Neuron (in vitro differentiated cells): ENCODE results near the gene SPC24.
"Not testable (repeated sequence)": the region's sequence is repeated elsewhere in the genome, so short reads cannot be mapped to it uniquely, and the experiment has no call there.

ENCODE experiments used
- H2AFZ ChIP-seq: one replicate; pipeline ENCODE4 v1.6.1; 2013; ENCODE audit warnings: low read depth, mild to moderate bottlenecking, inconsistent platforms, low read length, moderate library complexity
- H3K27me3 ChIP-seq: one replicate; pipeline ENCODE4 v1.6.1; 2013; ENCODE audit warnings: low read length; ENCODE audit not compliant: insufficient read depth
- H3K36me3 ChIP-seq: one replicate; pipeline ENCODE4 v1.6.1; 2013; ENCODE audit warnings: low read length; ENCODE audit not compliant: insufficient read depth
- H3K4me1 ChIP-seq: one replicate; pipeline ENCODE4 v1.6.1; 2013; ENCODE audit warnings: low read length; ENCODE audit not compliant: insufficient read depth
- H3K4me3 ChIP-seq: 2 replicates; pipeline ENCODE4 v1.5.1; 2013; ENCODE audit warnings: mild to moderate bottlenecking, low read length, moderate library complexity
- H3K9me3 ChIP-seq: one replicate; pipeline ENCODE4 v1.6.1; 2013; ENCODE audit warnings: low read length

SPC24 gene

DNA sequence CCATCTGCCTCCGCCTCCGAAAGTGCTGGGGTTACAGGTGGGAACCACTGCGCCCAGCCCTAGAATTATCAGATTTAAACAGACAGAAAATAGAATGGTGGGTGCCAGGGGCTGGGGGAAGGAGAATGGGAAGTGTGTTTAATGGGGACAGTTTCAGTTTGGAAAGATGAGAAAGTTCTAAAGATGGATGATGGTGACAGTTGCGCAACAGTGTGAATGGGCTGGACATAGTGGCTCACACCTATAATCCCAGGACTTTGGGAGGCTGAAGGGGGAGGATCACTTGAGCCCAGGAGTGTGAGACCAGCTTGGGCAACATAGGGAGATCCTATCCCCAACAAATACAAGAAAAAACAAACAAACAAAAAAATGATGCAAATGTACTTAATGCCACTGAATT lies 25.9 kb upstream of the SPC24 start:
- Histone ChIP-seq H3K4me3 (no peak overlapping the region), H3K36me3 (peaks cover 11% of the 10 kb centered on the region), H3K27me3 (no peaks in the 10 kb centered on the region)

DNA sequence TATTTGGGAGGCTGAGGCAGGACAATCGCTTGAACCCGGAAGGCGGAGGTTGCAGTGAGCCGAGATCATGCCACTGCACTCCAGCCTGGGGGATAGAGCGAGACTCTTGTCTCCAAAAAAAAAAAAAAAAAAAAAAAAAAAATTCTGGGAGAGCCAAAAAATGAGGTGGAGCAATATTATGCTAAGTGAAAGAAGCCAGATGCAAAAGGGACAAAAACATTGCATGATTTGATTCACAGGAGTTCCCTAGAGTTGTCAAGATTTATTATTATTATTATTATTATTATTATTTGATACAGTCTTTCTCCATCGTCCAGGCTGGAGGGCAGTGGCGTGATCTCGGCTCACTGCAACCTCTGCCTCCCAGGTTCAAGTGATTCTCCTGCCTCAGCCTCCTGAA lies 25.4 kb upstream of the SPC24 start:
- not testable (repeated sequence) for H2AFZ ChIP-seq, H3K4me1 ChIP-seq, H3K9me3 ChIP-seq, H3K27me3 ChIP-seq, H3K4me3 ChIP-seq
- H3K36me3 ChIP-seq: peaks cover 12% of the 10 kb centered on the region

More for the DNA sequence above, 25.9 kb upstream of the SPC24 start:
- H2AFZ ChIP-seq: no peak overlapping the region
- no peaks in the 10 kb centered on the region for H3K4me1 ChIP-seq
- peaks cover 4% of the 10 kb centered on the region for H3K9me3 ChIP-seq

GRCh38 chr19:11180346-11180745 lies 24.8 kb upstream of the SPC24 start:
- no peaks in the 10 kb centered on the region for H3K4me1 ChIP-seq
- peaks cover 4% of the 10 kb centered on the region for H3K9me3 ChIP-seq
- peaks cover 12% of the 10 kb centered on the region for H3K36me3 ChIP-seq
- H3K4me3 ChIP-seq: no peak overlapping the region
- H3K27me3 ChIP-seq: no peaks in the 10 kb centered on the region
- no peak overlapping the region for H2AFZ ChIP-seq

DNA sequence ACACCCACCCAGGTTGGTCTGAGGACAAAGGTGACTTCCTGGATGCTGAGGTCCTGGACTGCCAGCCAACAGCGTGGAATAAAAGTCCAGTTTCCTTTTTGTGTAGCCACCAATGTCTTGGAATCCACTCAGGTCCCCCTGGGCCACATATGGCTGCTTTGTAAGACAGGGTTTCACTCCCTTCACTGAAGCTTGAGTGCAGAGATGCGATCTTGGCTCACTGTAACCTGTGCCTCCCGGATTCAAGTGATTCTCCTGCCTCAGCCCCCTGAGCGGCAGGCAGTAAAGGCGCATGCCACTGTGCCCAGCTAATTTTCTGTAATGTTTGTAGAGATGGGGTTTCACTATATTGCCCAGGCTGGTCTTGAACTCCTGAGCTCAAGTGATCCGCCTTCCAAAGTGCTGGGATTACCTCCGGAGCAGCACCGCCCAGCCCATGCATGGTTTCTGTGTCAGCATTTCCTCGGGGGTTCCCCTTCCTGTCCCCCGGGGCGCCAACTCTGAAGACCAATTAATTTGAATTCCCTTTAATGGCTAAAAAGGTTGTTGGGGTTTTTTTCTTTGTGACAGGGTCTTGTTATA lies 24.2 kb upstream of the SPC24 start:
- Histone ChIP-seq H2AFZ (no peak overlapping the region), H3K36me3 (peaks cover 14% of the 10 kb centered on the region), H3K4me3 (no peak overlapping the region), H3K27me3 (no peaks in the 10 kb centered on the region), H3K4me1 (no peaks in the 10 kb centered on the region), H3K9me3 (peaks cover 4% of the 10 kb centered on the region)

DNA sequence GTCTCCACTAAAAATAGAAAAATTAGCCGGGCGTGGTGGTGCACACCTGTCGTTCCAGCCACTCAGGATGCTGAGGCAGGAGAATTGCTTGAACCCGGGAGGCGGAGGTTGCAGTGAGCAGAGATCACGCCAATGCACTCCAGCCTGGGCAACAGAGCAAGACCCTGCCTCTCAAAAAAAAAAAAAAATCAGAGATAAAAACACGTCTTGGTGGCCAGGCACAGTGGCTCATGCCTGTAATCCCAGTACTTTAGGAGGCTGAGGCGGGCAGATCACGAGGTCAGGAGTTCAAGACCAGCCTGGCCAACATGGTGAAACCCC lies 23.5 kb upstream of the SPC24 start:
- not testable (repeated sequence) for H3K4me3 ChIP-seq, H3K9me3 ChIP-seq, H2AFZ ChIP-seq, H3K4me1 ChIP-seq, H3K27me3 ChIP-seq
- peaks cover 19% of the 10 kb centered on the region for H3K36me3 ChIP-seq

DNA sequence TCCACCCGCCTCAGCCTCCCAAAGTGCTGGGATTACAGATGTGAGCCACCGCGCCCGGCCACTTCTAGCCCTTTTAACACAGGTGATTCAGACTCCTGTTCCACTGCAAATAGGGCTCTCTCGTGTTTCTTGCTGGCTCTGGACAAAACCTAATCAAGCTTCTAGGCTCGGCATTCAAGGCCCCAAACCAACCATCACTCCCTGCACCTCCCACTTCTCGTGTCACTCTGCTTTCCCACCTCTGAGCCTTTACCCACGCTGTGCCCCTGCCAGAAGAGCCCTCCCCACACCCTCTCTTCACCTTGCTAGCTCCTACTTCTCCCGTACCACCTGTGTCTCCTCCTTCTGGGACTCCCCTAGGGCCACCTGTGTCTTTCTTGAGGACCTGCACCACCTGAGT lies 22.0 kb upstream of the SPC24 start:
- H3K27me3 ChIP-seq: no peaks in the 10 kb centered on the region

GRCh38 chr19:11176466-11177193 lies 21.0 kb upstream of the SPC24 start:
- no peaks in the 10 kb centered on the region for H3K4me1 ChIP-seq
- H3K27me3 ChIP-seq: no peaks in the 10 kb centered on the region
- no peak overlapping the region for H3K4me3 ChIP-seq
- H3K9me3 ChIP-seq: no peaks in the 10 kb centered on the region
- H3K36me3 ChIP-seq: peaks cover 34% of the 10 kb centered on the region
- H2AFZ ChIP-seq: no peak overlapping the region

More for the DNA sequence above, 22.0 kb upstream of the SPC24 start:
- H2AFZ ChIP-seq: no peak overlapping the region
- H3K36me3 ChIP-seq: peaks cover 30% of the 10 kb centered on the region
- no peak overlapping the region for H3K4me3 ChIP-seq
- H3K4me1 ChIP-seq: no peaks in the 10 kb centered on the region
- no peaks in the 10 kb centered on the region for H3K9me3 ChIP-seq

GRCh38 chr19:11175920-11176319 lies 20.3 kb upstream of the SPC24 start:
- peaks cover 34% of the 10 kb centered on the region for H3K36me3 ChIP-seq
- H2AFZ ChIP-seq: no peak overlapping the region
- no peaks in the 10 kb centered on the region for H3K4me1 ChIP-seq
- no peaks in the 10 kb centered on the region for H3K9me3 ChIP-seq
- H3K4me3 ChIP-seq: no peak overlapping the region
- no peaks in the 10 kb centered on the region for H3K27me3 ChIP-seq

- no peak overlapping the region for H2AFZ ChIP-seq
- H3K36me3 ChIP-seq: peaks cover 42% of the 10 kb centered on the region
- H3K27me3 ChIP-seq: no peaks in the 10 kb centered on the region
- H3K9me3 ChIP-seq: no peaks in the 10 kb centered on the region
- H3K4me1 ChIP-seq: no peaks in the 10 kb centered on the region
- H3K4me3 ChIP-seq: no peak overlapping the region
These were observed 18.8 kb upstream of the SPC24 start for GRCh38 chr19:11174336-11174735.

DNA sequence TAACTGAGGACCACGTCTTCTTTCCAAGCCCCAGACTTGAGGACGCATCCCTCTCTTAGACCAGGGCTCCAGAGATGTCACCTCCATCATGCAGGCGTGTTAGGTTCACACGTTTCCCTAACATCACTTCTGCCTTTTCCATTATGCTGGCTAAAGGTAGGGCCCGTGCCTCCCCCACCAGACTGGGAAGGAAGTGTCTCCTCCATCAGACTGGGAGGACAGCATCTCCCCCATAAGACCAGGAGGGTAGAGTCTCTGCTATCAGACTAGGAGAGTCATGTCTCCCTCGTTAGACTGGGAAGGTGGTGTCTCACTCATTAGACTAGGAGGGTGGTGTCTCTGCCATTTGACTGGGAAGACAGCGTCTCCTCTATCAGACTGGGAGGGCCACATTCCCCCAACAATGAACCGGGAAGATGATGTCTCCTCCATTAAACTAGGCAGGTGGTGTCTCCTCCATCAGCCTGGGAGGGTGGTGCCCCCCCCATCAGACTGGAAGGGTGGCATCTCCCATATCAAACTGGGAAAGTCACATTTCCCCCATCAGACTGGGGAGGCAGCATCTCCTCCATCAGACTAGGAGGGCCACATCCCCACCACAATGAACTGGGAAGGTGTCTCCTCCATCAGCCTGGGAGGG lies 18.1 kb upstream of the SPC24 start:
- Histone ChIP-seq H3K4me1 (no peaks in the 10 kb centered on the region), H3K36me3 (peaks cover 42% of the 10 kb centered on the region), H3K9me3 (no peaks in the 10 kb centered on the region), H3K4me3 (no peak overlapping the region), H3K27me3 (no peaks in the 10 kb centered on the region), H2AFZ (no peak overlapping the region)

DNA sequence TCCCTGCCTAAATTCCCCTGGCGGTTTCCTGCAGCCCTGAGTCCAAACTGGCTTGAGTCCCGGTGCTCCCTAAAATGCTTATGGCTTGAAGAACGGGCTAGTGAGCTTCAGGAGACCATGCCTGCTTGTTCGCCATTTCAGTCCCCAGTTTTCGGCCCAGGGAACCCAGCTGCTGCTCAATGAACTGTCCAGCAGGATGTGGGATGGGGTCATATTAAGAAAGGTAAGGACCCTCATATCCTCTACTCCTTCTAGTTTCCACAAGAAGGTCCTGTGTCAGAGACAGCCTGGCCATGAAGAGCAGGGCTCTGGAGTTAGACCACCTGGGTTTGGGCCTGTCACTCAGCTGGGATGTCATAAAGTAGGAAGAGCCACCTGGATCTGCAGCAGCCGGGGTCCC lies 17.0 kb upstream of the SPC24 start:
- Histone ChIP-seq H2AFZ (no peak overlapping the region), H3K27me3 (no peaks in the 10 kb centered on the region), H3K36me3 (peaks cover 37% of the 10 kb centered on the region), H3K4me3 (no peak overlapping the region), H3K4me1 (no peaks in the 10 kb centered on the region), H3K9me3 (no peaks in the 10 kb centered on the region)

DNA sequence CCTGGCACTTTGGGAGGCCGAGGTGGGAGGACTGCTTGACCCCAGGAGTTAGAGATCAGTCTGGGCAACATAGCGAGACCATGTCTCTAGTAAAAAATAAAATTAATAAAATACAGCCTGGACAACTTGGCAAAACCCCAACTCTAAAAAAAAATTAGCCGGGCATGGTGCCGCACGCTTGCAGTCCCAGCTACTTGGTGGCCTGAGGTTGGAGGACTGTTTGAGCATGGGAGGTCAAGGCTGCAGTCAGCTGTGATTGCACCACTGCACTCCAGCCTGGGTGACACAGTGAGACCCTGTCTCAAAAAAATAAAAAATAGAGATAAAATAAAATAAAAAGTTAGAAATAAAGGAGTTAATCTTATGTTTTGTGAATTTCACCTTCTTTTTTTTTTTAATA lies 15.6 kb upstream of the SPC24 start:
- no peak overlapping the region for H3K4me3 ChIP-seq
- no peak overlapping the region for H2AFZ ChIP-seq
- no peaks in the 10 kb centered on the region for H3K4me1 ChIP-seq
- peaks cover 33% of the 10 kb centered on the region for H3K36me3 ChIP-seq
- H3K9me3 ChIP-seq: no peaks in the 10 kb centered on the region
- no peaks in the 10 kb centered on the region for H3K27me3 ChIP-seq

GRCh38 chr19:11169896-11170678 lies 14.5 kb upstream of the SPC24 start:
- Histone ChIP-seq H2AFZ (no peak overlapping the region), H3K4me1 (no peaks in the 10 kb centered on the region), H3K36me3 (peaks cover 33% of the 10 kb centered on the region), H3K27me3 (no peaks in the 10 kb centered on the region), H3K4me3 (no peak overlapping the region), H3K9me3 (no peaks in the 10 kb centered on the region)
